ENCODE data around the gene NKAPL. TPM values are rescaled to one million over a fixed set of nuclear protein-coding genes. Genes with fewer than 3 reads are reported as not detected.

The NKAPL gene
- total and polyA plus RNA-seq, 4 donors = 0.81 to 1.4 (median 0.96) TPM

Other genes with a start within 250 kb of the NKAPL start
- gene ZNF165, start 178.7 kb upstream of the NKAPL start, total RNA-seq = 1 to 10 TPM; 2.6 to 4.0 TPM
- gene ZNF165, start 178.7 kb upstream of the NKAPL start, polyA plus RNA-seq = 1 to 10 TPM; 2.1 to 5.2 TPM
- gene ZSCAN16, start 134.7 kb upstream of the NKAPL start, total RNA-seq = 1 to 10 TPM; 5.0 to 7.1 TPM
- 10 to 100 TPM in 1 of 2 donors, 1 to 10 TPM in 1; 4.5 to 10.2 TPM for gene ZSCAN16, start 134.7 kb upstream of the NKAPL start, polyA plus RNA-seq
- 10 to 100 TPM; 13.6 to 40.5 TPM for gene ZKSCAN8, start 117.4 kb upstream of the NKAPL start, total RNA-seq
- 1 to 10 TPM; 3.8 to 3.9 TPM for gene ZKSCAN8, start 117.4 kb upstream of the NKAPL start, polyA plus RNA-seq
- gene ZSCAN9, start 34.0 kb upstream of the NKAPL start, total RNA-seq = 10 to 100 TPM in 1 of 2 donors, 1 to 10 TPM in 1; 9.4 to 16.8 TPM
- 1 to 10 TPM; 7.2 to 8.9 TPM for gene ZSCAN9, start 34.0 kb upstream of the NKAPL start, polyA plus RNA-seq
- gene ZKSCAN4, start 7.0 kb upstream of the NKAPL start, total RNA-seq = 1 to 10 TPM; 5.8 to 8.2 TPM
- 1 to 10 TPM; 2.3 to 2.6 TPM for gene ZKSCAN4, start 7.0 kb upstream of the NKAPL start, polyA plus RNA-seq
- gene ZSCAN26, start 7.8 kb downstream of the NKAPL start, total RNA-seq = 10 to 100 TPM in 1 of 2 donors, 1 to 10 TPM in 1; 7.8 to 31.1 TPM
- gene ZSCAN26, start 7.8 kb downstream of the NKAPL start, polyA plus RNA-seq = 1 to 10 TPM; 4.6 to 6.4 TPM
- gene PGBD1, start 22.3 kb downstream of the NKAPL start, total RNA-seq = 1 to 10 TPM; 3.9 to 5.8 TPM
- gene PGBD1, start 22.3 kb downstream of the NKAPL start, polyA plus RNA-seq = 1 to 10 TPM; 1.8 to 2.4 TPM
- gene ZSCAN31, start 76.9 kb downstream of the NKAPL start, total RNA-seq = 10 to 100 TPM; 10.7 to 13.1 TPM
- gene ZSCAN31, start 76.9 kb downstream of the NKAPL start, polyA plus RNA-seq = 1 to 10 TPM; 5.6 to 7.4 TPM
- 10 to 100 TPM in 1 of 2 donors, 1 to 10 TPM in 1; 4.5 to 13.2 TPM for gene ZKSCAN3, start 90.7 kb downstream of the NKAPL start, total RNA-seq
- gene ZKSCAN3, start 90.7 kb downstream of the NKAPL start, polyA plus RNA-seq = 1 to 10 TPM; 1.1 to 1.7 TPM
- 10 to 100 TPM in 1 of 2 donors, 1 to 10 TPM in 1; 5.8 to 17.7 TPM for gene ZSCAN12, start 140.4 kb downstream of the NKAPL start, total RNA-seq
- gene ZSCAN12, start 140.4 kb downstream of the NKAPL start, polyA plus RNA-seq = 1 to 10 TPM; 1.4 to 1.8 TPM
- gene ZSCAN23, start 184.2 kb downstream of the NKAPL start, total RNA-seq = 10 to 100 TPM in 1 of 2 donors, 1 to 10 TPM in 1; 3.0 to 17.2 TPM
- under 1 TPM; 0.18 to 0.66 TPM for gene ZSCAN23, start 184.2 kb downstream of the NKAPL start, polyA plus RNA-seq